HG03175 (cell line): Measurements from ENCODE around the gene TMEM232.

Source experiments
- ATAC-seq: cut with Tn5 transposase; IDR thresholded peaks from one replicate; pipeline ENCODE4 v1.9.1; 2021; ENCODE audit warnings: mild to moderate bottlenecking, moderate library complexity; ENCODE audit not compliant: unreplicated experiment

TMEM232 gene

GRCh38 chr5:110634475-110634874, 92.0 kb downstream of the TMEM232 start:
- no peak for ATAC-seq

DNA sequence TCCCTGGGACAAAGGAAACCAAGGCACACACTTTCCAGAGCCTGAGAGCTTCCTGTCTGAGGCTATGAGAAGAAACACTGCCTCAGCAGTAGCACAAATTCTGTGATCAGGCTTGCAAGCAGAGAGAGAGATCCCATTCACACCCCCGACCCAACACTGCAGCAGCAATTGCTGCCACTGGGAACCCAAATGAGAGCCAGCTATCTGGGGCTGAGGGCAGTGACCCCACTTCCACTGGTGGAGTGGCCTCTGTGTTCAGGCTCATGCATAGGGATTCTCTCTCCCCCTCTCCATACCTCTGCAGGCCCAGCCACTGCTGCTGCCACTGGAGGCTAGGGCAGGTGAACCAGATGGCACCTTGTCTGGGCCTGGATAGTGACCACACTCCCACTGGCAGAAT, 95.2 kb downstream of the TMEM232 start:
- no peak for ATAC-seq

DNA sequence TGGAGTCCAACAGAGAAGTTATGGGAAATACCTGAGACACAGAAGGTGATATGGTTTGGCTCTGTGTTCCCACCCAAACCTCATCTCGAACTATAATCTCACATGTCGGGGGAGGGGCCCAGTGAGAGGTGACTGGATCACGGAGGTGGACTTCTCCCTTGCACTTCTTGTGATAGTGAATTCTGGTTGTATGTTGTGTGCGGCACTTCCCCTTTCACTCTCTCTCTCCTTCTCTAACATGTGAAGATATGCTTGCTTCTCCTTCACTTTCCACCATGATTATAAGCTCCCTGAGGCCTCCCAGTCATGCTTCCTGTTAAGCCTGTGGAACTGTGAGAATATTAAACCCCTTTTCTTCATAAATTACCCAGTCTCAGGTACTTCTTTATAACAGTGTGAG, 96.1 kb downstream of the TMEM232 start:
- ATAC-seq, result no peak

DNA sequence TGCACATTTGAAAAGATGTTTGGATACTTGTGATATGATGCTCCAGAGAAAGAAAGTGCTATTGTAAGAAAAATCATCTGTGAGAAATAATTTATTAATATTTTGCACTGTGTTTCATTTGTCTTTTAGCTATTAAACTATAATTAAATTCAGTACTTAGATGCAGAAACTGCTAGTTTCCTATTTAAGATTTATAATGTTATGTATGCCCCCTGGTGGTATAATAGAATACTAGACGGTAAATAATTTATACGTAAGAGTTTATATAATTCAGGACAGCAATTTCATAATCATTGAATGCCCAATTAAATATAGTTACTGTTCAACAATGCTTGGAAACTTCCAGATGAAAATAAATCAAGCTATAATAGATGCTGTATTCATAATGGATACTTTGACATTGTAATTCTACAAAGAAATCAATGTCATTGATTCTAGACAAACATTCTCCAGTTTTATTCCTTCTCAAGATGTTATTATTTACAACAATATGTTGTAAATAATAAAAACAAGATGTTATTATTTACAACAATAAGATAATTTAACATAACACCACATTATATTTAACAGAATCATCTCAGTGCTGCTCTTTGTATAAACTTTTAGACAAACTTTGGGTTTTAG, 101.0 kb downstream of the TMEM232 start:
- ATAC-seq, result no peak

- ATAC-seq, result no peak
Measured at GRCh38 chr5:110623874-110624273, 102.6 kb downstream of the TMEM232 start.

- ATAC-seq, result no peak
Measured at GRCh38 chr5:110618941-110619340, 107.5 kb downstream of the TMEM232 start.

DNA sequence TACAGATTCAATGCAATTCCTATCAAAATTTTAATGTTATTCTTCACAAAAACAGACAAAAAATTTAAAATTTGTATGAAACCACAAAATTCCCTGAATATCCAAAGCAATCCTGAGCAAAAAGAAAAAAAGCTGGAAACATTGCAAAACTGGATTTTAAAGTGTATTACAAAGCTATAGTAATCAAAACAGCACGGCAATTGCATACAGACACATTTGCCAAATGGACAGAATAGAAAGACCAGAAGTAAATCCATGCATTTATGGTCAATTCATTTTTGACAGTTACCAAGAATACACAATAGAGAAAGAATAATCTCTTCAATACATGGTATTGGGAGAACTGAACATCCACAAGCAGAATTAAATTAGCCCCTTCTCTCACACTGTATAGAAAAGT, 110.5 kb downstream of the TMEM232 start:
- ATAC-seq, result no peak

DNA sequence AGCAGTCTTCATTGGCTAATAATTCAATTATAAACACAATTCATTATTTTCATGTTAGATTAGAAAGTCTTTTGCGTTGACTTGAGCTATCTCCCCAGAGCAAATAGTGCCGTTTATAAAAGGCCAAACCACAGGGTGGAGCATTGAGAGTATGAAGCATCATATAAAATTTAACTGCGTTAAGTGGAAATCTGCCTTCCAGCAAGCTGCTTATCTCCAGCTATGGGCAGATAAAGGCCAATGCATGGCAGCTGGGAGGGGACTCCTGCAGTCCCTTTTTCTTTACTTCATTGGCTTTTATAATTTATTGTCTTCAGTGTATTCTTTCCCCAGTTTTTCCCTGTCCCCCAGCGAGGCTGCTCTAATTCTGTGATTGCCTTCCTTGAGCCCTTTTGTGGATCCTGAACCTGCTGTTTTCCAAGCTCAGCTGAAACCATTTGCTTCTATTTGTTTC, 113.7 kb downstream of the TMEM232 start:
- ATAC-seq, result no peak

GRCh38 chr5:110611817-110612216, 114.7 kb downstream of the TMEM232 start:
- no peak for ATAC-seq

- no peak for ATAC-seq
Measured at GRCh38 chr5:110594866-110595265, 131.6 kb downstream of the TMEM232 start.

DNA sequence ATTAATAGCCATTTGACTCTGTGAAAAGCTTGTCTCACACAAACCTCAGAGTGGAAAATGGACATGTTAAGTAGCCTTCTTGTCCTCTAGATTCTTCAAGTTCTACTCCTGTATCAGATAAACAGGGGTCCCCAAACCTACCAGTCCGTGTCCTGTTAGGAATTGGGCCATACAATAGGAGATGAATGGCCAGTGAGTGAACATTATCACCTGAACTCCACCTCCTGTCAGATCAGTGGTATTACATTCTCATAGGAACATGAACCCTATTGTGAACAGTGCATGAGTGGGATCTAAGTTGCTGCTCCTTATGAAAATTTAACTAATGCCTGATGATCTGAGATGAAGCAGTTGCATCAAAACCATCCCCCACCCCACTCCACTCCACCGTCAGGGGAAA, 136.3 kb downstream of the TMEM232 start:
- peak; percentile 62 for ATAC-seq

DNA sequence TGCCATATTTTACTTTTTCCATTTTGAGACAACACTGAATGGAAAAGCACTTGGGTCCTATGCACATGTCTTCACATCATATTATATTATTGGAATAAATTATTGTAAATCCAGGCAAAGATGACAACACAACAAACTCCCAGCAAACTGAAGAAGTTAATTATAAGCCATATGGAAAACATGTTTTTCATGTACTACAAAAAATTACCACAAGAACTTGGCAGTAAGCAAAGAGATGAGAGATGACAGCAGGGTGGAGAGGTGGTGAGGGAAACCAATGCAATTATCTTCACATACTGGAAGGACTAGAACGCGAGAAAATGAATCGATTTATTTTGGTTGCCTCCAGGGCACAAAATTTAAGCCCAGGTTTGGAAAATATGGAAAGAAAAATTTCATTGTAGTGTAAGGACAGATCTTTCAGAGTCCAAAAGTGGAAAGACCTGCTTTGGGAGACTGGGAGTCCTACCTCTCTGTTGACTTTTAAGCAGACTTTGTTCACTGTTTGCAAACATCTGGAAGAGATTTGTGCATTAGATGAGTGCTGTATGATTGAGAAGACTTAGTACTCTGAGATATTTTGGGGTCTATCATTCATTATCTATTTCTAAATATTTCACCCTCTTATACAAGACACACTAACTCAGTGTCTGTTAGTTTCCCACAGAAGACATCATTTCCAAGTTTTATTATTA, 138.0 kb downstream of the TMEM232 start:
- ATAC-seq, result no peak

DNA sequence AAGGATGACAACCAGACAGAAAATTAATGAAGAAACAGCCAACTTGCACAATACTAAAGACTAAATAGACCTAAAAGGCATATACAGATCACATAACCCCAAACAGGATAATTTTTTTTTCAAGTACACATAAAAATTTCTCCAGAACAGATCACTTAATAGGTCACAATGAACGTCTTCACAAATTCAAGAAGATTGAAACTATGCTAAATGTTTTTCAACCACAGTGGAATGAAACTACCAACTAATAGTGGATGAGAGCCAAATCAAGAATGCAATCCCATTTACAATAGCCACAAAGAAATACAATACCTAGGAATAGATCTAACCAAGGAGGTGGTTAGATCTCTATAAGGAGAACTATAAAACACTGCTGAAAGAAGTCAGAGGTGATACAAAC, 145.8 kb downstream of the TMEM232 start:
- ATAC-seq, result no peak

DNA sequence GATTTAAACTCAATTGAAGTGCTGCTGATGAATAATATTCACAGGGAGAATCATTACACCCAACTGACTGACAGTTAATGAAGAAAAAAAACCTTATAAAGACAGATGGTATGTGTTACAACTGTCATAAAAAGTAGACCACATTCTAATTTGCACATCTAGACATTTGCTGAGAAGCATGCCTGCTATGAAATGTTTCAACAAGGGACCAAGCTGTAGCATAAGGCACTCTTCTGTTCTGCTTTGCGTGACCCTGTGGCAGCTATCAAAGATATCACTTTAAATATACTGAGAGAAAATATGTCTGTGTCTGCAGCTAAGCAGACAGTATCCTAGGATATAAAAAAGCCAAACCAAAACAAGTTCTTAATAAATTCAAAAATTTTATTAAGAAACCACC, 153.7 kb downstream of the TMEM232 start:
- ATAC-seq, result no peak

DNA sequence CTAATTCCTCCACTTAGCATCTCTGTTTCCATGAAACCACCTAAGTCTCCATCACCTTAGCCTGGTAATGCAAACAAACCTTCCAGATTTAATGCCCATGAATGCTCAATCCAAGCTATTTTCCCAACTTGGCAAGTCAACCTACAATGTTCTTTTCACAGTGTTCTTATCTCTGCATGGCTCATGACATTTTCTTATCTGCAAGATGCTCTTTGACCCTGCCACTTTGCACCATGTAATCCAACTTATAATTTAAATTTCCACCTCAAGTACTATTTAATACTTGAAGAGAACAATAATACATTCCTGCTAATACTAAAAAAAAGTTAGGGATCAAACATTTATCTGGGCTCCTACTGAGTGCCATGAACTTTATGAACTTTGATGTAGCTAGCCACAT, 164.3 kb downstream of the TMEM232 start:
- ATAC-seq, result no peak

DNA sequence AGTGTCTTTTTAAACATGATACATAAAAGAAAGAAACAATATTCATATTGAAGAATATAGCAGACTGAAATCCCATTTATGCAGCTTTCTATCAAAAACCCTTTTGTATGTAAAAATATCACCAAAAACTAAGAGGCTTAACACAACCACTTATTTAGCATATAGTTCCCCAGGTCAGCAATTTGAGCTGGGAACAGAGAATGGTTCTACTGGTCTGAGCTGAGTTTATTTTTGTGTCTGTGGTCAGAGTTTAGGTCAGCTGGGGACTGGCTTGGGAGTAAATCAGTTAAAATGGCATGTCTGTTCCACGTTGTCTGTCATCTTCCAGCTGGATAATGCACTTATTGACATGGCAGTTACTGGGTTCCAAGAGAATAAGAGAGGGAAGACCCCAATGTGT, 165.0 kb downstream of the TMEM232 start:
- ATAC-seq, result no peak

DNA sequence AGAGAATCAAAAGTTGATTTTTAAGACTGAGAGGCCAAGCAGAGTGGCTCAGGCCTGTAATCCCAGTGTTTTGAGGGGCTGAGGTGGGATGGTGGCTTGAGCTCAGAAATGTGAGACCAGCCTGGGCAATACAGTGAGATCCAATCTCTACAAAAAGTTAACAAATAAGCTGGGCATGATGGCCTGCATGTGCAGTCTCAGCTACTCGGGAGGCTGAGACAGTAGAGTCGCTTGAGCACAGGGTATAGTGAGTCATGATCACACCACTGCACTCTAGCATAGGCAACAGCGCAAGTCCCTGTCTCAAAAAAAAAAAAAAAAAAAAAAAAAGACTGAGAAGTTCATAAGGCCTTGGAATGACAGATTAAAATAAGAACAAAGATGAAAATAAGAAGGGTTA, 177.2 kb downstream of the TMEM232 start:
- no peak for ATAC-seq

- no peak for ATAC-seq
Measured at GRCh38 chr5:110548171-110548570, 178.3 kb downstream of the TMEM232 start.

DNA sequence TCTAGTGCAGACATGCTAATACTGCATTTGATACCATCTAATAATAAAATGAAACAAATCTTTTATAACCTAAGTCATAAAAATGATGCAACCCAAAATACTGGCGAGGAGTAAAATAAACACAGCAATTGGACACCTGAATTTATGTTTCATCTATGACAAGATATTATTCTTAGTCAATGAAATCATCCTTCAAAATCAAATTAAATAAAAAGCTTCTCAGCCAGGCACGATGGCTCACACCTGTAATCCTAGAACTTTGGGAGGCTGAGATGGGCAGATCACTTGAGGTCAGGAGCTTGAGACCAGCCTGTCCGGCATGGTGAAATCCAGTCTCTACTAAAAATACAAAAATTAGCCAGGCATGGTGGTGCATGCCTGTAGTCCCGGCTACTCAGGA, 179.0 kb downstream of the TMEM232 start:
- no peak for ATAC-seq

- ATAC-seq, result no peak
Measured at GRCh38 chr5:110545716-110546115, 180.8 kb downstream of the TMEM232 start.

- no peak for ATAC-seq
Measured at GRCh38 chr5:110544603-110545002, 181.9 kb downstream of the TMEM232 start.

- no peak for ATAC-seq
Measured at GRCh38 chr5:110542949-110543348, 183.5 kb downstream of the TMEM232 start.
